ENCODE data around the gene BBLN.

- no peak for TF ChIP-seq CTCF (IDR thresholded peaks at IDR 0.05)
- TF ChIP-seq POLR2A (IDR thresholded peaks at IDR 0.05) = no peak
These were observed 15.6 kb upstream of the BBLN start for GRCh38 chr9:128144239-128145181.
